HL-60 (cell line): ENCODE results near the gene TBC1D22A.

Experiments
- CTCF ChIP-seq: IDR thresholded peaks from one replicate; pipeline ENCODE4 v1.5.1; 2011; ENCODE audit warnings: low read length, control low read depth, inconsistent platforms; ENCODE audit not compliant: insufficient read depth
- GABPA ChIP-seq: IDR thresholded peaks from 2 replicates; pipeline ENCODE4 v1.6.1; 2012; ENCODE audit warnings: low read depth
- SPI1 ChIP-seq: IDR thresholded peaks from 2 replicates; pipeline ENCODE4 v1.6.1; 2012; ENCODE audit warnings: low read depth, mild to moderate bottlenecking, borderline replicate concordance

GRCh38 chr22:47067911-47068625 is 305.6 kb downstream of the TBC1D22A start:
- no peak for TF ChIP-seq CTCF
- no peak for TF ChIP-seq GABPA
- TF ChIP-seq SPI1: no peak
